Endothelial cell of umbilical vein (primary cell): ENCODE results near the gene ATF3. TPM values are rescaled to one million over a fixed set of nuclear protein-coding genes. Genes with fewer than 3 reads are reported as not detected.
A peak's percentile ranks its signal among the peaks of the same experiment; 100 is the strongest.

ENCODE experiments used
- BruUV-seq: library from RNA; stranded (reverse); fragments of 400-500 nt; replicated peaks from 2 replicates; lab custom pipeline; 2021; lab: Mats Ljungman, UMichigan
- CTCF ChIA-PET: fragments of 300-600, 350-600 bp; sonication (Branson Sonifier 250); formaldehyde crosslinking; loops from one replicate; lab custom pipeline; 2021; ENCODE audit warnings: antibody characterized with exemption, inconsistent platforms; lab: Charles Lee
- POLR2A ChIA-PET: fragments of 300-600, 350-600 bp; sonication (Branson Sonifier 250); formaldehyde crosslinking; loops from one replicate; lab custom pipeline; 2021; ENCODE audit warnings: antibody characterized with exemption, inconsistent platforms; lab: Charles Lee
- DNase-seq: peaks from one replicate; pipeline ENCODE4 v3.0.0-alpha.2; 2011; ENCODE audit warnings: low read depth, low spot score
- FAIRE-seq: peaks from 2 replicates; lab custom pipeline; 2011; peaks lifted over from hg19 to GRCh38; lab: Jason Lieb, UNC
- H2AFZ ChIP-seq: 2 replicates; pipeline ENCODE4 v1.6.0; 2012; ENCODE audit warnings: low read depth, low read length, control low read depth, inconsistent platforms
- H3K27ac ChIP-seq: 2 replicates; pipeline ENCODE4 v1.5.1; 2011; ENCODE audit warnings: low read depth, mild to moderate bottlenecking, control low read depth, low read length, moderate library complexity; ENCODE audit not compliant: insufficient read depth
- H3K27me3 ChIP-seq, 2 experiments: 2 replicates each; pipeline versions ENCODE4 v1.6.0 to v1.6.1; 2011; ENCODE audit warnings: low read length in 2 of 2, mixed read lengths in 1 of 2; ENCODE audit not compliant: control insufficient read depth in 2 of 2, insufficient read depth in 2 of 2
- H3K36me3 ChIP-seq, 2 experiments: 2 replicates in 1 of 2; 3 replicates in 1 of 2; pipeline ENCODE4 v1.5.1; 2011; ENCODE audit warnings: low read length in 2 of 2, mild to moderate bottlenecking in 1 of 2, moderate library complexity in 1 of 2; ENCODE audit not compliant: control insufficient read depth in 2 of 2, insufficient read depth in 2 of 2; ENCODE audit errors: extremely low read depth in 1 of 2
- H3K4me1 ChIP-seq: 3 replicates; pipeline ENCODE4 v1.5.1; 2011; ENCODE audit warnings: mild to moderate bottlenecking, low read length; ENCODE audit not compliant: control insufficient read depth, insufficient read depth; ENCODE audit errors: extremely low read depth
- H3K4me2 ChIP-seq: 2 replicates; pipeline ENCODE4 v1.6.1; 2011; ENCODE audit warnings: low read length, control low read depth, mixed read lengths; ENCODE audit not compliant: insufficient read depth
- H3K4me3 ChIP-seq, 3 experiments: fragments of 200-600 bp in 1 of 3; sonication (generic), shearing (Covaris generic) in 1 of 3; replicated peaks in 1 of 3; 2 replicates each; pipeline ENCODE4 v1.5.1; 2011 to 2016; ENCODE audit warnings: control low read depth in 3 of 3, low read length in 3 of 3, mild to moderate bottlenecking in 2 of 3, inconsistent platforms in 1 of 3, low read depth in 1 of 3, moderate library complexity in 1 of 3; ENCODE audit not compliant: insufficient read depth in 1 of 3
- H3K79me2 ChIP-seq: 2 replicates; pipeline ENCODE4 v1.6.0; 2012; ENCODE audit warnings: low read length, inconsistent platforms; ENCODE audit not compliant: control insufficient read depth, insufficient read depth
- H3K9ac ChIP-seq: replicated peaks from 2 replicates; pipeline ENCODE3; 2011; ENCODE audit warnings: low read length, control low read depth; ENCODE audit not compliant: insufficient read depth; ENCODE audit errors: extremely low read depth
- H3K9me1 ChIP-seq: replicated peaks from 3 replicates; pipeline ENCODE4 v1.6.0; 2011; ENCODE audit warnings: mild to moderate bottlenecking, low read length; ENCODE audit not compliant: control insufficient read depth, insufficient read depth; ENCODE audit errors: extremely low read depth
- H3K9me3 ChIP-seq: replicated peaks from 2 replicates; pipeline ENCODE4 v1.5.1; 2012; ENCODE audit warnings: low read length, inconsistent platforms; ENCODE audit not compliant: control insufficient read depth, insufficient read depth
- H4K20me1 ChIP-seq: replicated peaks from 2 replicates; pipeline ENCODE3; 2011; ENCODE audit warnings: mild to moderate bottlenecking, low read length; ENCODE audit not compliant: control insufficient read depth, insufficient read depth; ENCODE audit errors: extremely low read depth
- CTCF ChIP-seq, 2 donors: IDR thresholded peaks; 1 replicate in 1 of 2; 2 replicates in 1 of 2; pipeline ENCODE4 v1.5.1; 2011; ENCODE audit warnings: low read length in 2 of 2, mild to moderate bottlenecking in 2 of 2, moderate library complexity in 2 of 2, control low read depth in 1 of 2, inconsistent platforms in 1 of 2, low read depth in 1 of 2; ENCODE audit not compliant: insufficient read depth in 1 of 2; ENCODE audit errors: extremely low read depth in 1 of 2
- MYC ChIP-seq: IDR thresholded peaks from one replicate; pipeline ENCODE4 v1.6.1; 2011; ENCODE audit warnings: mild to moderate bottlenecking, low read depth, low read length
- dilution Hi-C: fragments of 300-500 bp; cut with MboI; formaldehyde crosslinking; loops from one replicate; pipeline ENCODE4 v1.15.0; 2019; ENCODE audit warnings: low sequenced_read_pairs; ENCODE audit not compliant: extremely low pct_ligation_motif_present
- intact Hi-C: fragments of 100-400 bp; cut with micrococcal nuclease; formaldehyde crosslinking; loops from one replicate; pipeline ENCODE4 v1.10.0; 2022
- polyA plus RNA-seq, 4 experiments: library from polyadenylated mRNA; depleted of rRNA in 3 of 4; stranded (reverse) in 3 of 4; unstranded in 1 of 4; fragments of >200 nt; gene quantifications; 2 replicates each; pipeline versions ENCODE4 v1.2.1 to v1.2.3, GENCODE V29; 2011 to 2012; ENCODE audit warnings: missing spikeins in 1 of 4
- total RNA-seq: library from RNA; stranded (reverse); gene quantifications from 2 replicates; pipeline ENCODE4 v1.2.3, GENCODE V29; 2021

ATF3 gene
- total and polyA plus RNA-seq, 2 donors (not counting 3 experiments of a cell fraction or from before 2014, with no cell fraction given), result 6.1 to 17.1 TPM

- peaks cover 3 to 4% of the 10 kb centered on the region in 2 experiments for H3K27me3 ChIP-seq
- H3K4me3 ChIP-seq, result peak overlapping the region in 2 of 3 experiments; percentile 39 to 40
- H3K79me2 ChIP-seq, result no peaks in the 10 kb centered on the region
- H3K9ac ChIP-seq, result peak overlapping the region; percentile 78
- no peaks in the 10 kb centered on the region for H3K36me3 ChIP-seq
- no peaks in the 10 kb centered on the region for H3K9me1 ChIP-seq
- DNase-seq, result peak; percentile 81
- peaks cover 27% of the 10 kb centered on the region for H3K4me1 ChIP-seq
- H3K27ac ChIP-seq, result peak overlapping the region; percentile 41
- FAIRE-seq, result peak; percentile 78
- dilution Hi-C loops, result no loop called here
- BruUV-seq, result no TSS peak
- intact Hi-C loops, result loop anchor here (1.0 to 2.0 kb wide), 6 partner anchors 57 to 330 kb away; partner anchors contain the start of gene ATF3
- H3K9me3 ChIP-seq, result no peaks in the 10 kb centered on the region
- POLR2A ChIA-PET, result interaction anchor here (1.0 to 1.6 kb wide), 2 partner anchors 18 to 57 kb away, joined by 3 to 10 read pairs; partner anchors contain the start of gene ATF3
- peak overlapping the region; percentile 55 for H3K4me2 ChIP-seq
- no peaks in the 10 kb centered on the region for H4K20me1 ChIP-seq
- CTCF ChIA-PET, result interaction anchor here (0.6 to 2.3 kb wide), 97 partner anchors 9 to 1033 kb away, joined by 3 to 71 read pairs (median 5); partner anchors contain the start of genes ATF3, BATF3, FLVCR1 and NSL1
- peak overlapping the region; percentile 92 for H2AFZ ChIP-seq
- peak; percentile 90 to 98 for TF ChIP-seq CTCF (IDR thresholded peaks at IDR 0.05; ENCODE audit: extremely low read depth in 1 of 2, insufficient read depth in 1 of 2, low read depth in 1 of 2, low read length in 2 of 2)
- no peak for TF ChIP-seq MYC
Measured at GRCh38 chr1:212665241-212666115, 56.9 kb downstream of the ATF3 start.
